Measurements from ENCODE around the gene MATCAP1. TPM values are rescaled to one million over a fixed set of nuclear protein-coding genes. Genes with fewer than 3 reads are reported as not detected.

The MATCAP1 gene
- total RNA-seq, 3 donors from 2014 or later = 10.9 to 13.4 (median 11.6) TPM

GRCh38 chr16:67187175-67187890, 3.6 kb upstream of the MATCAP1 start:
- no peak overlapping the region for H3K4me3 ChIP-seq
- TF ChIP-seq POLR2AphosphoS5 (IDR thresholded peaks at IDR 0.05) (no peak), POLR2A (IDR thresholded peaks at IDR 0.05) (no peak), CTCF (IDR thresholded peaks at IDR 0.05) (no peak)
- no peak overlapping the region for H3K27ac ChIP-seq
- DNase-seq (ENCODE audit: low spot score in 2 of 2) = no peak
- intact Hi-C loops (cut with DNase I; ENCODE audit: low total_unique reads) = no loop called here
- no peaks in the 10 kb centered on the region for H3K9me3 ChIP-seq
- H3K27me3 ChIP-seq = no peaks in the 10 kb centered on the region
- peaks cover 7 to 9% of the 10 kb centered on the region in 2 donors for H3K4me1 ChIP-seq
- H3K36me3 ChIP-seq = no peaks in the 10 kb centered on the region

GRCh38 chr16:67186550-67186950, 2.8 kb upstream of the MATCAP1 start:
- no peak for TF ChIP-seq POLR2AphosphoS5 (IDR thresholded peaks at IDR 0.05)
- no peak for TF ChIP-seq CTCF (IDR thresholded peaks at IDR 0.05)
- TF ChIP-seq POLR2A (IDR thresholded peaks at IDR 0.05) = no peak
- Histone ChIP-seq H3K27me3 (no peaks in the 10 kb centered on the region), H3K4me1 (peaks cover 7 to 9% of the 10 kb centered on the region in 2 donors), H3K4me3 (no peak overlapping the region), H3K27ac (no peak overlapping the region), H3K9me3 (no peaks in the 10 kb centered on the region), H3K36me3 (no peaks in the 10 kb centered on the region)
- intact Hi-C loops (cut with DNase I; ENCODE audit: low total_unique reads) = no loop called here
- no peak for DNase-seq (ENCODE audit: low spot score in 2 of 2)

- TF ChIP-seq CTCF (IDR thresholded peaks at IDR 0.05) (no peak), POLR2AphosphoS5 (IDR thresholded peaks at IDR 0.05) (no peak)
- Histone ChIP-seq H3K27ac (no peak overlapping the region), H3K36me3 (no peaks in the 10 kb centered on the region), H3K4me1 (peaks cover 7 to 9% of the 10 kb centered on the region in 2 donors), H3K4me3 (peak overlapping the region in 2 of 3 donors; percentile 76 to 78), H3K27me3 (no peaks in the 10 kb centered on the region), H3K9me3 (no peaks in the 10 kb centered on the region)
- intact Hi-C loops (cut with DNase I; ENCODE audit: low total_unique reads) = no loop called here
- no peak for DNase-seq (ENCODE audit: low spot score in 2 of 2)
These were observed 1.9 kb upstream of the MATCAP1 start for GRCh38 chr16:67185651-67186134.

- no peak for TF ChIP-seq POLR2A (IDR thresholded peaks at IDR 0.05)
- TF ChIP-seq CTCF (IDR thresholded peaks at IDR 0.05) = peak; percentile 54 to 76 (median 72)
- peak in 2 of 3 donors; percentile 73 to 76 for TF ChIP-seq POLR2AphosphoS5 (IDR thresholded peaks at IDR 0.05)
- Histone ChIP-seq H3K4me3 (peak overlapping the region in 2 of 3 donors; percentile 76 to 78), H3K36me3 (no peaks in the 10 kb centered on the region), H3K27ac (peak overlapping the region in 1 of 2 donors; percentile 99), H3K4me1 (peaks cover 7 to 9% of the 10 kb centered on the region in 2 donors), H3K9me3 (no peaks in the 10 kb centered on the region), H3K27me3 (no peaks in the 10 kb centered on the region)
- intact Hi-C loops (cut with DNase I; ENCODE audit: low total_unique reads) = no loop called here
- peak; percentile 80 to 91 for DNase-seq (ENCODE audit: low spot score in 2 of 2)
These were observed 1.4 kb upstream of the MATCAP1 start for GRCh38 chr16:67184995-67185650.

GRCh38 chr16:67184453-67184994, 761 bp upstream of the MATCAP1 start:
- Histone ChIP-seq H3K9me3 (no peaks in the 10 kb centered on the region), H3K4me3 (peak overlapping the region; percentile 76 to 82 (median 78)), H3K27ac (peak overlapping the region; percentile 99), H3K4me1 (peaks cover 7 to 9% of the 10 kb centered on the region in 2 donors), H3K27me3 (no peaks in the 10 kb centered on the region), H3K36me3 (no peaks in the 10 kb centered on the region)
- intact Hi-C loops (cut with DNase I; ENCODE audit: low total_unique reads) = no loop called here
- TF ChIP-seq CTCF (IDR thresholded peaks at IDR 0.05) (no peak), POLR2AphosphoS5 (IDR thresholded peaks at IDR 0.05) (no peak), POLR2A (IDR thresholded peaks at IDR 0.05) (no peak)
- DNase-seq (ENCODE audit: low spot score in 2 of 2) = no peak
